HG02840 (cell line): Measurements from ENCODE around the gene R3HDM4.
"Not testable (repeated sequence)": the region's sequence is repeated elsewhere in the genome, so short reads cannot be mapped to it uniquely, and the experiment has no call there.

Experiments used
- ATAC-seq: cut with Tn5 transposase; IDR thresholded peaks from one replicate; pipeline ENCODE4 v1.9.1; 2021; ENCODE audit warnings: mild to moderate bottlenecking, moderate library complexity, moderate number of reproducible peaks; ENCODE audit not compliant: unreplicated experiment, low FRiP score

Gene R3HDM4

GRCh38 chr19:913080-913748 lies at the start of gene R3HDM4:
Gene R3HDM4, minus strand, starts transcription at chr19:913219. Its CDS starts 62 bp downstream, at chr19:913157.
- no peak for ATAC-seq

GRCh38 chr19:961866-962620 lies 49.0 kb upstream of the R3HDM4 start:
- no peak for ATAC-seq

GRCh38 chr19:960601-960938 lies 47.6 kb upstream of the R3HDM4 start:
- no peak for ATAC-seq

- ATAC-seq = no peak
Observed at GRCh38 chr19:960020-960419, 47.0 kb upstream of the R3HDM4 start.

GRCh38 chr19:958967-959855 lies 46.2 kb upstream of the R3HDM4 start:
- no peak for ATAC-seq

- not testable (repeated sequence) for ATAC-seq
Observed at GRCh38 chr19:957578-957977, 44.6 kb upstream of the R3HDM4 start.

GRCh38 chr19:956766-957440 lies 43.9 kb upstream of the R3HDM4 start:
- ATAC-seq = no peak

GRCh38 chr19:955803-956765 lies 43.1 kb upstream of the R3HDM4 start:
- no peak for ATAC-seq

GRCh38 chr19:954672-955494 lies 41.9 kb upstream of the R3HDM4 start:
- no peak for ATAC-seq

GRCh38 chr19:954272-954671 lies 41.3 kb upstream of the R3HDM4 start:
- no peak for ATAC-seq

GRCh38 chr19:953445-954271 lies 40.6 kb upstream of the R3HDM4 start:
- no peak for ATAC-seq

GRCh38 chr19:952680-953444 lies 39.8 kb upstream of the R3HDM4 start:
- ATAC-seq = no peak

GRCh38 chr19:952049-952679 lies 39.1 kb upstream of the R3HDM4 start:
- no peak for ATAC-seq

- ATAC-seq = no peak
Observed at GRCh38 chr19:950352-951066, 37.5 kb upstream of the R3HDM4 start.

- ATAC-seq = no peak
Observed at GRCh38 chr19:948842-949496, 36.0 kb upstream of the R3HDM4 start.
